ENCODE results near the gene ZNF740. TPM values are rescaled to one million over a fixed set of nuclear protein-coding genes. Genes with fewer than 3 reads are reported as not detected.
A peak's percentile ranks its signal among the peaks of the same experiment; 100 is the strongest.

The ZNF740 gene
- total RNA-seq, 3 donors from 2014 or later: 17.9 to 22.0 (median 19.3) TPM

- DNase-seq (ENCODE audit: low spot score in 2 of 2): peak in 1 of 2 donors; percentile 46
- TF ChIP-seq POLR2AphosphoS5 (IDR thresholded peaks at IDR 0.05) (no peak), CTCF (IDR thresholded peaks at IDR 0.05) (no peak), POLR2A (IDR thresholded peaks at IDR 0.05) (no peak)
- Histone ChIP-seq H3K27ac (peak overlapping the region; percentile 90 to 97), H3K36me3 (no peaks in the 10 kb centered on the region), H3K9me3 (no peaks in the 10 kb centered on the region), H3K27me3 (no peaks in the 10 kb centered on the region), H3K4me1 (peaks cover 5 to 27% of the 10 kb centered on the region in 2 donors), H3K4me3 (peak overlapping the region; percentile 59 to 87 (median 86))
- intact Hi-C loops (cut with DNase I; ENCODE audit: low total_unique reads): loop anchor here (5.0 kb wide), 1 partner anchor 163 kb away; no protein-coding TSS in a partner anchor
These were observed 769 bp upstream of the ZNF740 start for GRCh38 chr12:53179687-53180219.

GRCh38 chr12:53180931-53181645 lies 566 bp downstream of the ZNF740 start:
- intact Hi-C loops (cut with DNase I; ENCODE audit: low total_unique reads): no loop called here
- Histone ChIP-seq H3K27ac (peak overlapping the region; percentile 90 to 97), H3K27me3 (no peaks in the 10 kb centered on the region), H3K4me1 (peaks cover 5 to 27% of the 10 kb centered on the region in 2 donors), H3K9me3 (no peaks in the 10 kb centered on the region), H3K4me3 (peak overlapping the region; percentile 59 to 87 (median 86)), H3K36me3 (no peaks in the 10 kb centered on the region)
- TF ChIP-seq CTCF (IDR thresholded peaks at IDR 0.05): no peak
- TF ChIP-seq POLR2A (IDR thresholded peaks at IDR 0.05): no peak
- no peak for TF ChIP-seq POLR2AphosphoS5 (IDR thresholded peaks at IDR 0.05)
- DNase-seq (ENCODE audit: low spot score in 2 of 2): peak; percentile 32 to 60

GRCh38 chr12:53181935-53182334 lies 1.4 kb downstream of the ZNF740 start:
- Histone ChIP-seq H3K36me3 (peaks cover 4% of the 10 kb centered on the region), H3K27ac (peak overlapping the region in 1 of 2 donors; percentile 97), H3K27me3 (no peaks in the 10 kb centered on the region), H3K4me3 (peak overlapping the region in 2 of 3 donors; percentile 86 to 87), H3K4me1 (peaks cover 5 to 27% of the 10 kb centered on the region in 2 donors), H3K9me3 (no peaks in the 10 kb centered on the region)
- intact Hi-C loops (cut with DNase I; ENCODE audit: low total_unique reads): no loop called here
- no peak for DNase-seq (ENCODE audit: low spot score in 2 of 2)
- TF ChIP-seq POLR2AphosphoS5 (IDR thresholded peaks at IDR 0.05) (no peak), CTCF (IDR thresholded peaks at IDR 0.05) (no peak), POLR2A (IDR thresholded peaks at IDR 0.05) (no peak)

GRCh38 chr12:53182903-53183302 lies 2.4 kb downstream of the ZNF740 start:
- no peak for TF ChIP-seq POLR2A (IDR thresholded peaks at IDR 0.05)
- no peak for TF ChIP-seq POLR2AphosphoS5 (IDR thresholded peaks at IDR 0.05)
- TF ChIP-seq CTCF (IDR thresholded peaks at IDR 0.05): no peak
- no peak for DNase-seq (ENCODE audit: low spot score in 2 of 2)
- peaks cover 11% of the 10 kb centered on the region for H3K36me3 ChIP-seq
- peak overlapping the region in 2 of 3 donors; percentile 86 to 87 for H3K4me3 ChIP-seq
- intact Hi-C loops (cut with DNase I; ENCODE audit: low total_unique reads): no loop called here
- no peaks in the 10 kb centered on the region for H3K27me3 ChIP-seq
- H3K9me3 ChIP-seq: no peaks in the 10 kb centered on the region
- no peak overlapping the region for H3K27ac ChIP-seq
- peaks cover 5 to 27% of the 10 kb centered on the region in 2 donors for H3K4me1 ChIP-seq

- Histone ChIP-seq H3K27ac (no peak overlapping the region), H3K27me3 (no peaks in the 10 kb centered on the region), H3K4me1 (peaks cover 5 to 19% of the 10 kb centered on the region in 2 donors), H3K9me3 (no peaks in the 10 kb centered on the region), H3K4me3 (no peak overlapping the region), H3K36me3 (peaks cover 11% of the 10 kb centered on the region)
- TF ChIP-seq POLR2A (IDR thresholded peaks at IDR 0.05) (no peak), POLR2AphosphoS5 (IDR thresholded peaks at IDR 0.05) (no peak), CTCF (IDR thresholded peaks at IDR 0.05) (no peak)
- intact Hi-C loops (cut with DNase I; ENCODE audit: low total_unique reads): no loop called here
- DNase-seq (ENCODE audit: low spot score in 2 of 2): peak in 1 of 2 donors; percentile 9
These were observed 4.3 kb downstream of the ZNF740 start for GRCh38 chr12:53184828-53185227.
